GM19193 (cell line): ENCODE data around the gene SRSF11.

ENCODE experiments used
- POLR2A ChIP-seq: IDR thresholded peaks from 4 replicates; pipeline ENCODE4 v1.6.1; 2011; ENCODE audit not compliant: insufficient read depth, insufficient read length; ENCODE audit errors: extremely low read depth

The SRSF11 gene

DNA sequence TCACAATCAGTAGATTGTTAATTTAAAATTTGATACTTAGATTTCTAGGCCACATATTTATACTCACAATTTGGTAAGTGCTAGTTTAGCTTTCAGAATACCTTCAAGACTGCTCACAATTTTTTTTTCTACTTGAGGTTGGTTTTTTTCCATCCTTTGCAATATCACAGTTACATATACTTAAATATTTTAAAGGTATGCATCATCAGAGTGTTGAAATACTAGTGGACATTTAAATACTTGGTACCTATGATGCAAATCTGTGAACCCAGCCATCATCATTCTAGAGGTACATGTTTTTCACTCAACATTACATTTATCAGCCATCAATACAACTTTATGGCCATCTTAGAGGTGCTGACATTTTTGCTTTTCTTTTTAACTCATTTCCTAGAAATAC is 9.6 kb upstream of the SRSF11 start:
- no peak for TF ChIP-seq POLR2A

DNA sequence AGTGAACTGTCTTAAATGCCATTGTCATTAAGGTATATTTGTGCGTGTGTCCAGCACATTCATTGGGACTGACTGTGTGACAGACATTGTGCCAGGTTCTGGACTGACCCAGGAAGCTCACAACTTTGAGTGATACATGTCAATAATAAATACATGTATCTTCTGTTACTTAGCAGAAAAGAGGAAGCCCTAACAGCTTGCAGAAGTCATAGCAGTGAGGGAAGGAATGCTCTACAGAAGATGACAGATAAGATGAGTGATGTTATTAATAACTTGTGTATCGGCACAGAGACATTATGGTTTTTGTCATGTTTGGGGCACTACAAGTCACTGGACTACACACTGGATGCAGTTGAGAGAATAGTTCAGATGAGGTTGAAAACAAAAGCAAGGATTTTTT is 1.2 kb upstream of the SRSF11 start:
- no peak for TF ChIP-seq POLR2A

DNA sequence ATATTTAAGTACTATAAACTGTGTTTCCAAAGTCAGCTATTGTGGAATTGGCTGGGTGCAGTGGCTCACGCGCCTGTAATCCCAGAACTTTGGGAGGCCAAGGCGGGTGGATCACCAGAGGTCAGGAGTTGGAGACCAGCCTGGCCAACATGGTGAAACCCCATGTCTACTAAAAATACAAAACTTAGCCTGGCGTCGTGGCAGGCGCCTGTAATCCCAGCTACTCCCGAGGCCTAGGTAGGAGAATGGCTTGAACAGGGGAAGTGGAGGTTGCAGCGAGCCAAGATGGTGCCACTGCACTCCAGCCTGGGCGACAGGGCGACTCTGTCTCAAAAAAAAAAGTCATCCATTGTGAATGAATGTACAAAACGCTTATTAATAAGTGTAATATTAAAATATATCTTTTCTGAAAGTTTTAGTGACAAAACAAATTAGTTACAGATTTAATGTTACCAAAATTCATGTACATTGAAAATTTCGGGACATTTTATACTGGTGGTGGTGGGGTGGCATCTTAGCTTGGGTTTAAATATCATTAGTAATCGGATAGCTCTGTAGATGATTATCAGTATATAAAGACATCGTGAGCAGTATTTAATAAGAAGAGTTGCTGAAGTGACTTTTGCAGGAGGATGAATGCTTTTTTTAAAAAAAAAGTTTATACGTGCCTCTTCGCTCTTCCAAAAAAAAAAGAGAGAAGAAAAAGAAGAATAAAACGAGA is 503 bp upstream of the SRSF11 start:
- TF ChIP-seq POLR2A: no peak

DNA sequence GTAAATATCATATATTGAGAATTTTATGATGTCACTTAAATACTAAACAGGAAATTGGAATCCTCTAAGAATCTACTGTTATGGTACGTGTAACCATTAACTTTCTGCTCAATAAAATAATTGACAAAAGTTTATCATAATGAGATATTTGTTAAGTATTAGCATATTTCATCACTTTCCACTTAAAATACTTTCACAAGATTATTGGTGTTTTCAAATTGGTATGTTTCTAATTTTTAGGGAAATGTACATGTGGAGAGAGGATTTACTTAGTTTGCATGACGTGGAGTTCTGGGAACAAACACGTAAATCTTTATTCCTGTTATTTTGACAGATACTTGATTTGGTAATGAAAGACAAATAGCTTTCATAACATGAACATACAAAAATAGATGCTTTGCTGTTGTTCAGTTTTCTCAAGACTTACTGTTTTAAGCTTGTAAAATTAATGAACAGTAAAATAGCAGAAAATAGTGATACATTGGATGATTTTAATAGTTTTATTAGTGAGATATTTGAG is 1.6 kb downstream of the SRSF11 start:
- no peak for TF ChIP-seq POLR2A

DNA sequence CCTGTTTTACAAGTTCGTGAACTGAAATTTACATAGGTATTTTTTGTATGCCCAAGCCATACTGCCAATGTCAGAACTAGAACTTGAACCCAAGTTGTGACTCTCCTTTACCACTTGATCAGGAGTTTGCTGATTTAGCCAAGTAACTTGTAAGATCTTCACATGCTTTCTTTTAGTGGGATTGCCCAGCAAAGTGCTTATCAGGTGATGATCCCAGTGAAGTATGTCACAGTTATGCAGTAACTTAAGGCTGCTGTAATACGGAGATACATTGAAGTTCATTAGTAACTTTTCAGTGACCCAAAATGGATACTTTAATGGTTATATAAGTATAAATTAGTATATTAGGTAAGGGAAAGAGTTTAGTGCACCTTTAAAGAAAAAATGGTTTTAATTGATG is 3.8 kb downstream of the SRSF11 start:
- no peak for TF ChIP-seq POLR2A

DNA sequence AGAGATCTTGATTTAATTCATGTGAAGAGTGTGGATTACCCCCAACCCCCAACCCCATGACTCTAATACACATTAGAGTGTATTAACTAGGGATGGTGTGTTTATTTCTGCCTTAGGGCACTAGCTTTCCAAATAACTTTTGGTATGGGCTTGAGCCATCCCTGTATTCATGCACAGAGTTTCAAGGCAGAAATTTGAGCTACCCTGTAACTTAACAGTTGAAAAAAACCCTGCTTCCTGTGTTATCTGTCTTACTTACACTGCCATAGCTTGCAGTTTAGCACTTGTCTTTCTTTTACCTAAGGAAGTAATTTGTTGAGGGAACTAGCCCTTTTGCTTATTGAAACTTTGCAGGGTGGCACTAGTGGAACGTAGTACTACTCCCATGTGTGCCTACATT is 6.3 kb downstream of the SRSF11 start:
- TF ChIP-seq POLR2A: no peak

DNA sequence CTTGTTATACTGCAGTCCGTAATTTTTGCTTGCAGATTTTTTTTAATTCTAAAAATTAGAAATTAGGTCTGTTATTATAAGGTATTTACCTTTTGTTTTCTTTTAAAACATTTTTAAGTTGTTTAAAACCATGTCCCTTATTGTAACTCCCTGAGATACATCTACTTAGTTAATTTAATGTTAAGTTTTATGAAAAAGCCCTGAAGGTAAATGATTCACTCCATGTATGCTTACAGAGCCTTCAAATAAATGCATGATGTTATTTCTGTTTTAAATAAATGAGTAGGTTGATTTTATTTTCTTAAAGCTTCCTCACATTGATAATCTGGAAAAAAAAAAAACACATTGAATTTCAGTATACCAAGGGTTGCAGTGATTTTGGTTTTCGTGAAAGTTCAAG is 7.5 kb downstream of the SRSF11 start:
- no peak for TF ChIP-seq POLR2A

DNA sequence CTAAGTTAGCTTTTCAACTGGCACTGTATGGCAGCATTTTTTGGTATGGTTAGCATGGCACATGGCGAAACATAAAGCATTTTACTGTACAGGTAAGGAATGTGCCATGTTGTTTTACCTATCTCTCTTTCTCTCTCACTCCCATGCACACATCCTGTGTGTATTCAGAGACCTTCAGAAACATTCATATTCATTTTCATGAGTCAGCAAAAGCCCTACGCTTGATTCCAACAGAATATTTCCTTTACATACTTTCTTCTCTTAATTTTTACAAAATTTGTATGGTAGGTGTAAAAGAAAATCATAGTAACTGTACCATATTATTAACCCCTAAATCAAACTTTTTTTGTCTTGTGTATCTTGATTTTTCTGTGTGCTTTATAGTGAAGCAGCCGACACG is 10.3 kb downstream of the SRSF11 start:
- TF ChIP-seq POLR2A: no peak

DNA sequence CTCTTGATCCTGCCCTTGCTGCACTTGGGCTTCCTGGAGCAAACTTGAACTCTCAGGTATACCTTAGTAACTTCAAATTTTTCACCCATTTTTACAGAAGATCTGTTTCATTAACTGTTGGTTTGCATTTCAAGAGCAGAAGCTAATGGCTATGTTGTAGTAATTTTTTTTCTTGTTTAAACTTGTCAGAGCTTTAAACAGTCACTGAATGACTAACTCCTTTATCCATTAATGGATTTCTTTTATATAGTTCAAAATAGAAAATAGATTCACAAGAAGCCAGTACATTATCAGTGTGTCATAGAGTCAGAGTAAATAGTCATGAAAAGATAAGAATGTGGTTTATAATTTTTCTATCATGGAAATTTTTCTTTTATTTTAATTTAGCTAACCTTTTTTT is 13.6 kb downstream of the SRSF11 start:
- no peak for TF ChIP-seq POLR2A

DNA sequence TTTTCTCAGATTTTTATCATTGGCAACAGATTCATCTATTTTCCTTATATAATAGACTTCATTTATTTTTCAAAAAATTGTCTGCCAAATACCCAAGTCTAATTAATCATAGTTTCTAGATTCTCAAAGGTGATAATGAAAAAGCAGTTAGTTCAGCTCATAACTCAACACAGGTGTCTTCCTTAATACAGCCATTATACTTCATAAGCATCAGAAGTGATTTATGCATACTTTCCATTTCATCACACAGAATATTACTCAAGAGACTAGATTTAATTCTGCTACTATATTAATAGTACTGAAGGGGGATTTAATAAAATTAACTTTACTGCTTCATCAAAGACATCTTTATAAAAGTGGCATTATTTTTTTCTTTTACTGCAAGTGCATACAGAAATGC is 18.8 kb downstream of the SRSF11 start:
- TF ChIP-seq POLR2A: no peak

DNA sequence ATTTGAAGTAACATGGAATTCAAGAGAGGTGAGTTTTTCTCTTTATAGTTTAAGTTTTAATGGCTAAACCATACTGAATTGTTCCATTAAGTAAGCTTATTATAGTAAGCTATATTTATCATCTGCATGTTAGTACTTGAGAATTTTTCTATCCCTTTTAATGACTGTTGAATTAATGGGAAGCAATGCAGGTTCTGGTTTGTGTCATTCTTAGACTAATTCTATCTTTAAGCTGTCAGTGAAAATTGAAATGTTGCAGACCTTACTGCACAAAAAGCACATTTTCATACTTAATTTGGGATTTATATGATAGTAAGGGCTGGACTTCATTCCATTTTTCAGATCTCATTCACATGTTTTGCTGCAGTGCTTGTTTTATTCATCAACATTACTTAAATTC is 25.9 kb downstream of the SRSF11 start:
- no peak for TF ChIP-seq POLR2A

DNA sequence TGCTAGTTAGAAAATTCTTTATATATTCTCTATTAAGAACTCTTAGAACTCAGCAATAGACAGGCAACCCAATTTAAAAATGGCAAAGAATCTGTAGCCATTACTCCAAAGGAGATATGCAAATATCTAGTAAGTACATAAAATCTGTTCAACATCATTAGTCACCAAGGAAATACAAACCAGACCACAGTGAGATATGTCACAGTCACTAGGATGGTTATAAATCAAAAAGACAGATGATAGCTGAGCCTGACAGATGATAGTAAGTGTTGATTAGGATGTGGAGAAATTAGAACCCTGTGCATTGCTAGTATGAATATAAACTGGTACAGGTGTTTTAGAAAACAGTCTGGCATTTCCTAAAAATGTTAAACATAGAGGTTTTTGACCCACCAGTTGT is 26.6 kb downstream of the SRSF11 start:
- TF ChIP-seq POLR2A: no peak

DNA sequence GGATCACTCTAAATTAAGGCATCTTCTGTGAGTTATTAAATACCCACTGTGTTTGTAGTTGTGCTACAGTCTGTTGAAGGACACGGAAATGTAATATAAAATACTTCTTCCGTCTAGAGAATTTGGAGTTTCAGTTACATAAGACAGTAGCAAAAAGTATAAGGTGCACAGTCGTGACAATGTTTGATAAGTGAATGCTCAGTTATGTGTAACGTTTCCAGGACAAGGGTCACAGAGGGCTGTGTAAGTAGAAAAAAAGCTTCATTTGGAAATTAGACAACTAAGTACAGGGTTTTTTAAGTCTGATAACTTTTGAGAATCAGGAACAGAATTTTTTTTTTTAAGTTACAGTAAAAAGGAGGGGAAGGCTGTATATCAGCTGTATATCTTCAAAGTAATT is 27.5 kb downstream of the SRSF11 start:
- TF ChIP-seq POLR2A: no peak

DNA sequence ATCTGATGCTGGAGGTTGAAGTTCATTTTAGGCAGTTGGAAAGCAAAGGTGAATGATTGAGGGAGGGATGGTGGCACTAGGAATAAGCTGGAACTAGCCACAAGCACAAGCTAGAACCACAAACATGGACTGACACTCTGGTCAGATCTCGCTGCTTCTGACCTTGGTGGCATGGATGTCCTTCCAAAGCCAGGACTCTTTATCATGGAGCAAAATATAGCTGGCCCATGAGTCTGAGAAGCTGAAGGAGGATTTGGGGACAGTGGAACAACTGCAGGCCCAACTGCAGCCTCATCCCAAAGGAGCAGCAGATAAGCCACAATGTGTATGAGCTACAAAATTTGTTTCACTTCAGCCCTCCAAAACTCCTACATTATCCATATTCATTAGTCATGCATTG is 35.5 kb downstream of the SRSF11 start:
- no peak for TF ChIP-seq POLR2A

DNA sequence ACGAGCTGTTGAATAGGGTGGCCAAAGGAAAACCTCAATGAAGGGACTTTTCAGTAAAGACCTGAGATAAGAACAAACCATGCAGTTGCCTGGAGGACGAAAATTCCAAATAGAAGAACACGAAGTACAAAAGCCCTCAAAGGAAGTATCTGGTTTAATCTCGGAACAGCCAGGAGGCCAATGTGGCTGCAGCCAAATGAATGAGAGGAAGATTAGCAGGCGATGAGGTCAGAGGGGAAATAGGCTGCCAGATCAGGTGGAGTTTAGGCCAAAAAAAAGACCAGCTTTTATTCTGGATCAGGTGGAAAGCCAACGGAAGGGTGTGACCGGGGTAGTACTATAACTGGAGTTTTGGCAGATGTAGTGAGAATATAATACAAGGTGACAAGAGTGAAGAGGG is 43.7 kb downstream of the SRSF11 start:
- no peak for TF ChIP-seq POLR2A

DNA sequence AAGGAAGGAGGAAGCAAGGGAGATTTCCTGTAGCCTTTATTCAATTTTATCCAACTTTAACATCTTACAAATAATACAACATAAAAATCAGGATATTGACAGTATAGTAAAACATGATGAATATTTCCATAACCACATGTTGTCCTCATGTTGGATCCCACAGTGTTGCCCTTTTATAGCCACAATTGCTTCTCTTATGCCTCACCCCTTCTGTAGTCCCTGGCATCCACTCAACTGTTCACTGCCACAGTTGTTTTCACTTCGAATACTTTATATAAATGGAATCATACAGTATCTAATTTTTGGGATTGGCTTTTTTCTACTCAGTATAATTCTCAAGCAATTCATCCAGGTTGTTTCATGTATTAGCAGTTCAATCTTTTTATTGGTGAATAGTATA is 44.8 kb downstream of the SRSF11 start:
- TF ChIP-seq POLR2A: no peak

DNA sequence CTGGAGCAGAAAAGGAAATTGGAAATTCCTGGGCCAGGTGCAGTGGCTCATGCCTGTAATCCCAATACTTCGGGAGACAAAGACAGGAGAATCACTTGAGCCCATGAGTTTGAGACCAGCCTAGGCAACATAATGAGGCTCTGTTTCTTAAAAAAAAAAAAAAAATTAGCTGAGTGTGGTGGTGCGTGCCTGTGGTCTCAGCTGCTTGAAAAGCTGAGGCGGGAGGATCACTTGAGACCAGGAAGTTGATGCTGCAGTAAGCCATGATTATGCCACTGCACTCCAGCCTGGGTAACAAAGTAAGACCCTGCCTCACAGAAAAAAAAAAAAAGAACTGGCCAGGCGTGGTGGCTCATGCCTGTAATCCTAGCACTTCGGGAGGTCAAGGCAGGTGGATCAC is 56.7 kb downstream of the SRSF11 start:
- TF ChIP-seq POLR2A: no peak
